Uterus (tissue), 4 donors: ENCODE results near the gene MAP3K3. TPM values are rescaled to one million over a fixed set of nuclear protein-coding genes. Genes with fewer than 3 reads are reported as not detected.

Source experiments
- DNase-seq, 2 donors: peaks; one replicate each; pipeline ENCODE4 v3.0.0-alpha.2; 2019 to 2020
- H3K27ac ChIP-seq, 2 donors: fragments of 200-600 bp; sonication (generic); 1 replicate in 1 of 2; 2 replicates in 1 of 2; pipeline ENCODE4 v1.5.1; 2016 to 2018
- H3K27me3 ChIP-seq, 2 donors: fragments of 200-600 bp; sonication (generic); one replicate each; pipeline ENCODE4 v1.5.1; 2018 to 2019; ENCODE audit warnings: control low read depth in 1 of 2
- H3K36me3 ChIP-seq, 2 donors: fragments of 200-600 bp; sonication (generic); one replicate each; pipeline ENCODE4 v1.5.1; 2019; ENCODE audit warnings: control low read depth in 1 of 2
- H3K4me1 ChIP-seq, 2 donors: fragments of 200-600 bp; sonication (generic); one replicate each; pipeline ENCODE4 v1.5.1; 2018 to 2019; ENCODE audit warnings: control low read depth in 1 of 2
- H3K4me3 ChIP-seq, 2 donors: fragments of 200-600 bp; sonication (generic); 1 replicate in 1 of 2; 2 replicates in 1 of 2; pipeline ENCODE4 v1.5.1; 2018 to 2019; ENCODE audit warnings: mild to moderate bottlenecking in 1 of 2
- H3K9me3 ChIP-seq, 2 donors: fragments of 200-600 bp; sonication (generic); one replicate each; pipeline ENCODE4 v1.5.1; 2019; ENCODE audit warnings: control low read depth in 1 of 2
- CTCF ChIP-seq, 4 experiments: fragments of 200-600 bp in 2 of 4; fragments of 450-650 bp in 2 of 4; sonication (generic) in 2 of 4; IDR thresholded peaks; one replicate each; pipeline ENCODE4 v1.5.1; 2016 to 2019; ENCODE audit warnings: antibody characterized with exemption in 4 of 4, mild to moderate bottlenecking in 2 of 4, moderate library complexity in 1 of 4
- POLR2A ChIP-seq, 2 donors: fragments of 450-650 bp; IDR thresholded peaks; one replicate each; pipeline ENCODE4 v1.6.1; 2016; ENCODE audit warnings: antibody characterized with exemption in 2 of 2, mild to moderate bottlenecking in 1 of 2, moderate library complexity in 1 of 2
- intact Hi-C: fragments of 100-400 bp; cut with DNase I; formaldehyde crosslinking; loops from one replicate; pipeline ENCODE4 v1.15.1; 2023; ENCODE audit warnings: low total_unique reads
- total RNA-seq, 4 donors: library from RNA; depleted of rRNA in 3 of 4; stranded (reverse); fragments of >200 nt in 3 of 4; gene quantifications; one replicate each; pipeline versions ENCODE4 v1.1.0 to v1.2.4, GENCODE V29; 2014 to 2023
- donor health status: DM: yes; HTN: yes; CAD: no.

MAP3K3 gene
- total RNA-seq, 4 donors from 2014 or later = 31.5 to 63.0 (median 56.3) TPM

GRCh38 chr17:63675607-63676546 is 53.7 kb downstream of the MAP3K3 start:
- Histone ChIP-seq H3K9me3 (no peaks in the 10 kb centered on the region), H3K36me3 (no peaks in the 10 kb centered on the region), H3K27ac (peak overlapping the region; percentile 65 to 79), H3K4me1 (peaks cover 0 to 11% of the 10 kb centered on the region in 2 donors), H3K4me3 (no peak overlapping the region), H3K27me3 (no peaks in the 10 kb centered on the region)
- DNase-seq = peak; percentile 67 to 84
- intact Hi-C loops = no loop called here
- no peak for TF ChIP-seq POLR2A (IDR thresholded peaks at IDR 0.05)
- TF ChIP-seq CTCF (IDR thresholded peaks at IDR 0.05) = no peak

- TF ChIP-seq CTCF (IDR thresholded peaks at IDR 0.05) (no peak), POLR2A (IDR thresholded peaks at IDR 0.05) (no peak)
- Histone ChIP-seq H3K27ac (no peak overlapping the region), H3K4me3 (no peak overlapping the region), H3K9me3 (no peaks in the 10 kb centered on the region), H3K4me1 (peaks cover 0 to 11% of the 10 kb centered on the region in 2 donors), H3K36me3 (no peaks in the 10 kb centered on the region), H3K27me3 (no peaks in the 10 kb centered on the region)
- DNase-seq = no peak
- intact Hi-C loops = no loop called here
Observed at GRCh38 chr17:63676584-63676983, 54.4 kb downstream of the MAP3K3 start.

GRCh38 chr17:63679214-63679613 is 57.0 kb downstream of the MAP3K3 start:
- Histone ChIP-seq H3K27me3 (no peaks in the 10 kb centered on the region), H3K27ac (no peak overlapping the region), H3K36me3 (no peaks in the 10 kb centered on the region), H3K4me1 (peaks cover 6 to 11% of the 10 kb centered on the region in 2 donors), H3K4me3 (no peak overlapping the region), H3K9me3 (no peaks in the 10 kb centered on the region)
- DNase-seq = no peak
- intact Hi-C loops = no loop called here
- no peak for TF ChIP-seq CTCF (IDR thresholded peaks at IDR 0.05)
- no peak for TF ChIP-seq POLR2A (IDR thresholded peaks at IDR 0.05)

GRCh38 chr17:63680700-63681099 is 58.5 kb downstream of the MAP3K3 start:
- DNase-seq = no peak
- H3K9me3 ChIP-seq = no peaks in the 10 kb centered on the region
- no peaks in the 10 kb centered on the region for H3K36me3 ChIP-seq
- intact Hi-C loops = no loop called here
- H3K4me3 ChIP-seq = no peak overlapping the region
- H3K27me3 ChIP-seq = no peaks in the 10 kb centered on the region
- peaks cover 6 to 10% of the 10 kb centered on the region in 2 donors for H3K4me1 ChIP-seq
- H3K27ac ChIP-seq = no peak overlapping the region
- TF ChIP-seq CTCF (IDR thresholded peaks at IDR 0.05) (no peak), POLR2A (IDR thresholded peaks at IDR 0.05) (no peak)

GRCh38 chr17:63681530-63681929 is 59.3 kb downstream of the MAP3K3 start:
- intact Hi-C loops = no loop called here
- Histone ChIP-seq H3K36me3 (no peaks in the 10 kb centered on the region), H3K4me3 (no peak overlapping the region), H3K27ac (no peak overlapping the region), H3K9me3 (no peaks in the 10 kb centered on the region), H3K27me3 (no peaks in the 10 kb centered on the region), H3K4me1 (peaks cover 0 to 10% of the 10 kb centered on the region in 2 donors)
- no peak for TF ChIP-seq CTCF (IDR thresholded peaks at IDR 0.05)
- TF ChIP-seq POLR2A (IDR thresholded peaks at IDR 0.05) = no peak
- DNase-seq = peak in 1 of 2 donors; percentile 50
